GM06990 (cell line): ENCODE measurements around the gene RBM4B.

Experiments
- DNase-seq: peaks from one replicate; pipeline ENCODE4 v3.0.0-alpha.2; 2011; ENCODE audit not compliant: insufficient read length; ENCODE audit errors: extremely low read depth
- H3K27me3 ChIP-seq: replicated peaks from 2 replicates; pipeline ENCODE4 v1.6.0; 2011; ENCODE audit warnings: low read length; ENCODE audit not compliant: control insufficient read depth, insufficient read depth
- H3K36me3 ChIP-seq: 2 replicates; pipeline ENCODE4 v1.5.1; 2011; ENCODE audit warnings: low read length; ENCODE audit not compliant: control insufficient read depth, insufficient read depth
- H3K4me3 ChIP-seq: replicated peaks from 2 replicates; pipeline ENCODE4 v1.5.1; 2011; ENCODE audit warnings: low read depth, mild to moderate bottlenecking, control low read depth, low read length
- TF ChIP-seq, protein P1 (sequence below): IDR thresholded peaks from 2 replicates; pipeline ENCODE4 v1.5.1; 2011; ENCODE audit warnings: low read length, control low read depth, mild to moderate bottlenecking, inconsistent platforms; ENCODE audit not compliant: insufficient read depth, poor library complexity, severe bottlenecking

The RBM4B gene

GRCh38 chr11:66721939-66722338 is 44.3 kb upstream of the RBM4B start:
- H3K36me3 ChIP-seq: no peaks in the 10 kb centered on the region

GRCh38 chr11:66720899-66721470 is 43.3 kb upstream of the RBM4B start:
- H3K4me3 ChIP-seq: no peak overlapping the region
- no peaks in the 10 kb centered on the region for H3K36me3 ChIP-seq
- TF ChIP-seq, protein P1, sequence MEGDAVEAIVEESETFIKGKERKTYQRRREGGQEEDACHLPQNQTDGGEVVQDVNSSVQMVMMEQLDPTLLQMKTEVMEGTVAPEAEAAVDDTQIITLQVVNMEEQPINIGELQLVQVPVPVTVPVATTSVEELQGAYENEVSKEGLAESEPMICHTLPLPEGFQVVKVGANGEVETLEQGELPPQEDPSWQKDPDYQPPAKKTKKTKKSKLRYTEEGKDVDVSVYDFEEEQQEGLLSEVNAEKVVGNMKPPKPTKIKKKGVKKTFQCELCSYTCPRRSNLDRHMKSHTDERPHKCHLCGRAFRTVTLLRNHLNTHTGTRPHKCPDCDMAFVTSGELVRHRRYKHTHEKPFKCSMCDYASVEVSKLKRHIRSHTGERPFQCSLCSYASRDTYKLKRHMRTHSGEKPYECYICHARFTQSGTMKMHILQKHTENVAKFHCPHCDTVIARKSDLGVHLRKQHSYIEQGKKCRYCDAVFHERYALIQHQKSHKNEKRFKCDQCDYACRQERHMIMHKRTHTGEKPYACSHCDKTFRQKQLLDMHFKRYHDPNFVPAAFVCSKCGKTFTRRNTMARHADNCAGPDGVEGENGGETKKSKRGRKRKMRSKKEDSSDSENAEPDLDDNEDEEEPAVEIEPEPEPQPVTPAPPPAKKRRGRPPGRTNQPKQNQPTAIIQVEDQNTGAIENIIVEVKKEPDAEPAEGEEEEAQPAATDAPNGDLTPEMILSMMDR: no peak

More at GRCh38 chr11:66721939-66722338, 44.3 kb upstream of the RBM4B start:
- TF ChIP-seq, protein P1: no peak
- peaks cover 2% of the 10 kb centered on the region for H3K27me3 ChIP-seq
- DNase-seq: no peak
- H3K4me3 ChIP-seq: no peak overlapping the region

DNA sequence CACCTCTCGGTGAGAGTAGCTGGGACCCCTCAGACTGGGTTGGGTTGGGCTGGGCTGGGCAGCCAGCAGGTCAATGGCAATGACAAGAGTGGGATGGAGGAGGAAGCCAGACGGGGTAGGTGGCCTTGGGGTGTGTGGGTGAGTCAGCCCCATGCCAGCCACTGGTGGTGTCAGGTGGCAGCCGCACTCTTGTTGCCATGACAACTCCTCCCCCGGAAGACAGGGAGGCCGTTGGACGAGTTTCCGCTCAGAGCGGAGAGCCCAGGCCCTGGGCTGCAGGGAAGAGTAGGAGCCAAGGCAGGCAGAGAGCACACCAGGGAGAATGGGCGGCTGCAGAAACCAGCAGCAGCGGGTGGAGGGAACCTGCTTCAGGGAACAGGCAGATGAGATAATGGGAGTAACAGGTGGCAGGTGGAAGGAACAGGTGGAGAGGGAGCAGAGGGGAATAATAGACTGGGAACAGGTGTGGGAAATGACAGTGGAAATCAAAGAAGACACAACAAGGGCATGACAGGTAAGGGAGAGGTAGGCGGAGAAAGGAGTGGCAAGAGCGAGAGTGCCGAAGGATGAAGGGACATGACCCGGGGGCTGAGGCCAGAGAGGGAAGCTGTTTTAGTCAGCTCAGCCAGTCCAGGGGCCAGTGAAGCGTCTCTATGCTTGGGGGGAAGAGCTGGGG is 42.7 kb upstream of the RBM4B start:
- Histone ChIP-seq H3K4me3 (no peak overlapping the region), H3K36me3 (no peaks in the 10 kb centered on the region), H3K27me3 (peaks cover 2% of the 10 kb centered on the region)
- no peak for DNase-seq
- TF ChIP-seq, protein P1: no peak

More at GRCh38 chr11:66720899-66721470, 43.3 kb upstream of the RBM4B start:
- no peak for DNase-seq
- peaks cover 2% of the 10 kb centered on the region for H3K27me3 ChIP-seq

GRCh38 chr11:66719111-66719872 is 41.6 kb upstream of the RBM4B start:
- DNase-seq: no peak
- H3K36me3 ChIP-seq: no peaks in the 10 kb centered on the region

GRCh38 chr11:66718320-66718971 is 40.8 kb upstream of the RBM4B start:
- Histone ChIP-seq H3K4me3 (no peak overlapping the region), H3K27me3 (no peaks in the 10 kb centered on the region), H3K36me3 (no peaks in the 10 kb centered on the region)
- DNase-seq: no peak
- TF ChIP-seq, protein P1: no peak

More at GRCh38 chr11:66719111-66719872, 41.6 kb upstream of the RBM4B start:
- TF ChIP-seq, protein P1: no peak
- H3K27me3 ChIP-seq: no peaks in the 10 kb centered on the region
- H3K4me3 ChIP-seq: no peak overlapping the region
